Measurements from ENCODE around the gene PRKCZ. TPM values are rescaled to one million over a fixed set of nuclear protein-coding genes. Genes with fewer than 3 reads are reported as not detected.

The PRKCZ gene
- total RNA-seq, 1 experiment from 2014 or later, result 1.9 TPM

GRCh38 chr1:2050793-2051682 lies 827 bp downstream of the PRKCZ start:
- TF ChIP-seq CTCF (conservative IDR thresholded peaks at IDR 0.05; ENCODE audit: low read depth, low read length) (no peak), EZH2 (IDR thresholded peaks at IDR 0.05; ENCODE audit: borderline replicate concordance, low read depth, low read length, poor library complexity, severe bottlenecking) (peak; percentile 90)
- no TSS peak for BruUV-seq (replicated peaks)
- DNase-seq (ENCODE audit: low spot score), result no peak
- H3K36me3 ChIP-seq (ENCODE audit: insufficient read depth, low read length, poor library complexity, severe bottlenecking), result no peaks in the 10 kb centered on the region
- POLR2A ChIA-PET (ENCODE audit: low non-redundant PET), result interaction anchor here (0.6 kb wide), 1 partner anchor 46 kb away, joined by 12 read pairs; no protein-coding TSS in a partner anchor
- H3K9me3 ChIP-seq (ENCODE audit: low read depth, low read length, poor library complexity, severe bottlenecking), result no peaks in the 10 kb centered on the region
- intact Hi-C loops (cut with micrococcal nuclease; ENCODE audit: unreplicated experiment), result no loop called here
- no peaks in the 10 kb centered on the region for H3K4me1 ChIP-seq (ENCODE audit: insufficient read depth, low read length, poor library complexity, severe bottlenecking)
- H3K4me3 ChIP-seq (ENCODE audit: low read depth, low read length, poor library complexity, severe bottlenecking), result peak overlapping the region; percentile 54
- peaks cover 41% of the 10 kb centered on the region for H3K27me3 ChIP-seq (replicated peaks; ENCODE audit: insufficient read depth, low read depth, low read length, poor library complexity)
- H3K27ac ChIP-seq (ENCODE audit: low read depth, low read length, poor library complexity, severe bottlenecking), result no peak overlapping the region
- CTCF ChIA-PET, result interaction anchor here (0.6 kb wide), 1 partner anchor 272 kb away, joined by 6 read pairs; no protein-coding TSS in a partner anchor

GRCh38 chr1:2052054-2052679 lies 2.0 kb downstream of the PRKCZ start:
- H3K27me3 ChIP-seq (replicated peaks; ENCODE audit: insufficient read depth, low read depth, low read length, poor library complexity), result peaks cover 41% of the 10 kb centered on the region
- no peak overlapping the region for H3K4me3 ChIP-seq (ENCODE audit: low read depth, low read length, poor library complexity, severe bottlenecking)
- no peaks in the 10 kb centered on the region for H3K4me1 ChIP-seq (ENCODE audit: insufficient read depth, low read length, poor library complexity, severe bottlenecking)
- intact Hi-C loops (cut with micrococcal nuclease; ENCODE audit: unreplicated experiment), result no loop called here
- no TSS peak for BruUV-seq (replicated peaks)
- CTCF ChIA-PET, result interaction anchor here (0.6 kb wide), 1 partner anchor 21 kb away, joined by 4 read pairs; no protein-coding TSS in a partner anchor
- TF ChIP-seq CTCF (conservative IDR thresholded peaks at IDR 0.05; ENCODE audit: low read depth, low read length), result no peak
- TF ChIP-seq EZH2 (IDR thresholded peaks at IDR 0.05; ENCODE audit: borderline replicate concordance, low read depth, low read length, poor library complexity, severe bottlenecking), result no peak
- no peak overlapping the region for H3K27ac ChIP-seq (ENCODE audit: low read depth, low read length, poor library complexity, severe bottlenecking)
- POLR2A ChIA-PET (ENCODE audit: low non-redundant PET), result no interaction called here
- no peak for DNase-seq (ENCODE audit: low spot score)
- no peaks in the 10 kb centered on the region for H3K9me3 ChIP-seq (ENCODE audit: low read depth, low read length, poor library complexity, severe bottlenecking)
- H3K36me3 ChIP-seq (ENCODE audit: insufficient read depth, low read length, poor library complexity, severe bottlenecking), result no peaks in the 10 kb centered on the region

- ChIA-PET POLR2A (ENCODE audit: low non-redundant PET) (no interaction called here), CTCF (interaction anchor here (0.6 kb wide), 1 partner anchor 20 kb away, joined by 4 read pairs; no protein-coding TSS in a partner anchor)
- TF ChIP-seq EZH2 (IDR thresholded peaks at IDR 0.05; ENCODE audit: borderline replicate concordance, low read depth, low read length, poor library complexity, severe bottlenecking), result no peak
- no peak for TF ChIP-seq CTCF (conservative IDR thresholded peaks at IDR 0.05; ENCODE audit: low read depth, low read length)
- no peaks in the 10 kb centered on the region for H3K36me3 ChIP-seq (ENCODE audit: insufficient read depth, low read length, poor library complexity, severe bottlenecking)
- no peak overlapping the region for H3K27ac ChIP-seq (ENCODE audit: low read depth, low read length, poor library complexity, severe bottlenecking)
- no peak for DNase-seq (ENCODE audit: low spot score)
- BruUV-seq (replicated peaks), result no TSS peak
- intact Hi-C loops (cut with micrococcal nuclease; ENCODE audit: unreplicated experiment), result no loop called here
- no peak overlapping the region for H3K4me3 ChIP-seq (ENCODE audit: low read depth, low read length, poor library complexity, severe bottlenecking)
- H3K9me3 ChIP-seq (ENCODE audit: low read depth, low read length, poor library complexity, severe bottlenecking), result no peaks in the 10 kb centered on the region
- no peaks in the 10 kb centered on the region for H3K4me1 ChIP-seq (ENCODE audit: insufficient read depth, low read length, poor library complexity, severe bottlenecking)
- peaks cover 41% of the 10 kb centered on the region for H3K27me3 ChIP-seq (replicated peaks; ENCODE audit: insufficient read depth, low read depth, low read length, poor library complexity)
These were observed 2.5 kb downstream of the PRKCZ start for GRCh38 chr1:2052756-2053155.
